ENCODE results near the gene ADGRE3. TPM values are rescaled to one million over a fixed set of nuclear protein-coding genes. Genes with fewer than 3 reads are reported as not detected.

ADGRE3 gene
- total RNA-seq, 1 experiment from 2014 or later = not detected

GRCh38 chr19:14682084-14682483, 7.4 kb upstream of the ADGRE3 start:
- H3K9me3 ChIP-seq (ENCODE audit: low read length) = no peaks in the 10 kb centered on the region
- no peaks in the 10 kb centered on the region for H3F3A ChIP-seq (ENCODE audit: low read length, unreplicated experiment)
- no peak overlapping the region for H2AFZ ChIP-seq (ENCODE audit: low read length)
- CTCF ChIA-PET = no interaction called here
- H3K4me2 ChIP-seq (ENCODE audit: low read length) = no peak overlapping the region
- intact Hi-C loops (cut with micrococcal nuclease) = no loop called here
- H3K27ac ChIP-seq (ENCODE audit: low read length) = no peak overlapping the region
- peaks cover 22% of the 10 kb centered on the region for H3K27me3 ChIP-seq (ENCODE audit: low read length)
- TF ChIP-seq EZH2 (IDR thresholded peaks at IDR 0.05; ENCODE audit: low read length, unreplicated experiment) (no peak), EZH2phosphoT487 (IDR thresholded peaks at IDR 0.05; ENCODE audit: borderline replicate concordance, low read length) (no peak)
- TF ChIP-seq, protein P1, sequence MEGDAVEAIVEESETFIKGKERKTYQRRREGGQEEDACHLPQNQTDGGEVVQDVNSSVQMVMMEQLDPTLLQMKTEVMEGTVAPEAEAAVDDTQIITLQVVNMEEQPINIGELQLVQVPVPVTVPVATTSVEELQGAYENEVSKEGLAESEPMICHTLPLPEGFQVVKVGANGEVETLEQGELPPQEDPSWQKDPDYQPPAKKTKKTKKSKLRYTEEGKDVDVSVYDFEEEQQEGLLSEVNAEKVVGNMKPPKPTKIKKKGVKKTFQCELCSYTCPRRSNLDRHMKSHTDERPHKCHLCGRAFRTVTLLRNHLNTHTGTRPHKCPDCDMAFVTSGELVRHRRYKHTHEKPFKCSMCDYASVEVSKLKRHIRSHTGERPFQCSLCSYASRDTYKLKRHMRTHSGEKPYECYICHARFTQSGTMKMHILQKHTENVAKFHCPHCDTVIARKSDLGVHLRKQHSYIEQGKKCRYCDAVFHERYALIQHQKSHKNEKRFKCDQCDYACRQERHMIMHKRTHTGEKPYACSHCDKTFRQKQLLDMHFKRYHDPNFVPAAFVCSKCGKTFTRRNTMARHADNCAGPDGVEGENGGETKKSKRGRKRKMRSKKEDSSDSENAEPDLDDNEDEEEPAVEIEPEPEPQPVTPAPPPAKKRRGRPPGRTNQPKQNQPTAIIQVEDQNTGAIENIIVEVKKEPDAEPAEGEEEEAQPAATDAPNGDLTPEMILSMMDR (conservative IDR thresholded peaks at IDR 0.05; ENCODE audit: low read depth, low read length) = no peak
- H4K20me1 ChIP-seq (ENCODE audit: low read length) = no peaks in the 10 kb centered on the region
- POLR2A ChIA-PET (ENCODE audit: unreplicated experiment) = no interaction called here
- no TSS peak for BruUV-seq (replicated peaks)
- H3K36me3 ChIP-seq (ENCODE audit: low read depth, low read length) = no peaks in the 10 kb centered on the region
- H3K79me2 ChIP-seq (ENCODE audit: low read length) = no peaks in the 10 kb centered on the region
- ATAC-seq = no peak
- H3K9me2 ChIP-seq (replicated peaks; ENCODE audit: low read length) = no peaks in the 10 kb centered on the region
- H3K9ac ChIP-seq (ENCODE audit: low read length) = no peak overlapping the region
- no peak overlapping the region for H3K4me3 ChIP-seq (ENCODE audit: low read length)
- no peak for DNase-seq
- H3K4me1 ChIP-seq (ENCODE audit: insufficient read depth, low read length) = no peaks in the 10 kb centered on the region

GRCh38 chr19:14678199-14678598, 3.6 kb upstream of the ADGRE3 start:
- no peaks in the 10 kb centered on the region for H3K9me2 ChIP-seq (replicated peaks; ENCODE audit: low read length)
- H3K4me3 ChIP-seq (ENCODE audit: low read length) = no peak overlapping the region
- no peak overlapping the region for H2AFZ ChIP-seq (ENCODE audit: low read length)
- H3K27ac ChIP-seq (ENCODE audit: low read length) = no peak overlapping the region
- no peak overlapping the region for H3K4me2 ChIP-seq (ENCODE audit: low read length)
- CTCF ChIA-PET = no interaction called here
- H3K9ac ChIP-seq (ENCODE audit: low read length) = no peak overlapping the region
- ATAC-seq (no peak), DNase-seq (no peak)
- no peaks in the 10 kb centered on the region for H3K4me1 ChIP-seq (ENCODE audit: insufficient read depth, low read length)
- no peaks in the 10 kb centered on the region for H3K79me2 ChIP-seq (ENCODE audit: low read length)
- POLR2A ChIA-PET (ENCODE audit: unreplicated experiment) = no interaction called here
- intact Hi-C loops (cut with micrococcal nuclease) = no loop called here
- BruUV-seq (replicated peaks) = no TSS peak
- no peaks in the 10 kb centered on the region for H3K36me3 ChIP-seq (ENCODE audit: low read depth, low read length)
- no peaks in the 10 kb centered on the region for H4K20me1 ChIP-seq (ENCODE audit: low read length)
- no peaks in the 10 kb centered on the region for H3F3A ChIP-seq (ENCODE audit: low read length, unreplicated experiment)
- H3K27me3 ChIP-seq (ENCODE audit: low read length) = peaks cover 43% of the 10 kb centered on the region
- no peaks in the 10 kb centered on the region; the same call in 1 of the 2 replicates for H3K9me3 ChIP-seq (ENCODE audit: low read length)
- TF ChIP-seq EZH2phosphoT487 (IDR thresholded peaks at IDR 0.05; ENCODE audit: borderline replicate concordance, low read length) (no peak), EZH2 (IDR thresholded peaks at IDR 0.05; ENCODE audit: low read length, unreplicated experiment) (no peak)
- TF ChIP-seq, protein P1 (conservative IDR thresholded peaks at IDR 0.05; ENCODE audit: low read depth, low read length) = no peak

DNA sequence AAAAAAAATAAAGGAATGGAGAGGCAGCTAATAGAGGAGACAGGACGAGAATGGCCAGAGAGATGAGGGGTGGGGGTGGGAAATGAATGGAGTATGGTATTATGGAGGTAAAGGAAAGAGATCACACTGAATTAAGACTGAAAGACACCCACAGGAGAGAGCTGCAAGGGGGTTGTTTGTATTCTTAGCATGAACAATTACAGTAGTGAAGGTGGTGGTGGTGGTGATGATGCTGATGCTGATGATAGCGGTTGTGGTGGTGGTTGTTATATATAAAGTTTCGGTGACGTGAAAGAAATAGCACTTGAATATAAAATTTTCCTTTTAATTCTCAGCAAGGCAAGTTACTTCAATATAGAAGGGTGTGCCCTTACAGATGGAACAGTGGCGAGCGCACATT, 2.8 kb upstream of the ADGRE3 start:
- Histone ChIP-seq H3K9ac (ENCODE audit: low read length) (no peak overlapping the region), H3K27ac (ENCODE audit: low read length) (no peak overlapping the region), H3K36me3 (ENCODE audit: low read depth, low read length) (no peaks in the 10 kb centered on the region), H2AFZ (ENCODE audit: low read length) (no peak overlapping the region), H4K20me1 (ENCODE audit: low read length) (no peaks in the 10 kb centered on the region), H3K4me1 (ENCODE audit: insufficient read depth, low read length) (no peaks in the 10 kb centered on the region), H3K4me3 (ENCODE audit: low read length) (no peak overlapping the region), H3K79me2 (ENCODE audit: low read length) (no peaks in the 10 kb centered on the region), H3K4me2 (ENCODE audit: low read length) (no peak overlapping the region), H3K9me2 (replicated peaks; ENCODE audit: low read length) (no peaks in the 10 kb centered on the region), H3K9me3 (ENCODE audit: low read length) (no peaks in the 10 kb centered on the region; the same call in 1 of the 2 replicates), H3F3A (ENCODE audit: low read length, unreplicated experiment) (no peaks in the 10 kb centered on the region), H3K27me3 (ENCODE audit: low read length) (peaks cover 47% of the 10 kb centered on the region)
- DNase-seq (no peak), ATAC-seq (no peak)
- POLR2A ChIA-PET (ENCODE audit: unreplicated experiment) = no interaction called here
- TF ChIP-seq EZH2phosphoT487 (IDR thresholded peaks at IDR 0.05; ENCODE audit: borderline replicate concordance, low read length) (no peak), EZH2 (IDR thresholded peaks at IDR 0.05; ENCODE audit: low read length, unreplicated experiment) (no peak)
- TF ChIP-seq, protein P1 (conservative IDR thresholded peaks at IDR 0.05; ENCODE audit: low read depth, low read length) = no peak
- CTCF ChIA-PET = interaction anchor here (2.6 kb wide), 1 partner anchor 8 kb away, joined by 9 read pairs; no protein-coding TSS in a partner anchor
- intact Hi-C loops (cut with micrococcal nuclease) = no loop called here
- no TSS peak for BruUV-seq (replicated peaks)
